NCI-H2227 treated with DMSO at 0.1 percent for 48 hours (cell line): ENCODE data around the gene CSHL1.

Experiments used
- DNase-seq: peaks from one replicate; lab custom pipeline; 2025; lab: John Stamatoyannopoulos, UW

CSHL1 gene

DNA sequence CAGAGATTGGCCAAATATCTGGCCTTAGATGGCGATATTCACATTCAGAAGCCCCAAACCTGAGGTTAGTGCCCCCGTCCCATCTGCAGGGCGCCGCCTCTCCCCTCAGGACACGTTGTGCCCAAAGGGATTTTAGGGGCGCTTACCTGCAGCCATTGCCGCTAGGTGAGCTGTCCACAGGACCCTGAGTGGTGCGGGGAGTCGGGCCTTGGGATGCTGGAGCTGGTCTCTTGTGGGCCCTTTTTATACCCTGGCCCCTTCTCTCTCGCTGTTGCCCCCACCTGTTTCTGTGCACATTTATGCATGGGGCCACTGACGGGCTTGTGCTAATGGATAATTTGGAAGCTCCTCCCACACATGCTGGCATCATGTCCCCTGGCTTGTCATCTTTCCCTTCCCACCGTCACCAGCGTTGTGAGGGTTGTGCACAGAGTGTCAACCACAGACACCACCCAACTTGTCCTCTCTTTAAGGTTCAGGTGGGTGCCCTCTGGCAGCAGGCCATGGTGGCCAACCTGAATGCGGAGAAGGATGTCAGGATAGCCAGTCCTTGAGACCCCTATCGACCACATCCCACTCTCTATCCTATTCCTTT, at the start of gene CSHL1:
CSHL1 (minus strand) TSS at position 218 of the 595 bp plus-strand sequence; CDS start at position 156, 62 bp downstream.
- DNase-seq: no peak

DNA sequence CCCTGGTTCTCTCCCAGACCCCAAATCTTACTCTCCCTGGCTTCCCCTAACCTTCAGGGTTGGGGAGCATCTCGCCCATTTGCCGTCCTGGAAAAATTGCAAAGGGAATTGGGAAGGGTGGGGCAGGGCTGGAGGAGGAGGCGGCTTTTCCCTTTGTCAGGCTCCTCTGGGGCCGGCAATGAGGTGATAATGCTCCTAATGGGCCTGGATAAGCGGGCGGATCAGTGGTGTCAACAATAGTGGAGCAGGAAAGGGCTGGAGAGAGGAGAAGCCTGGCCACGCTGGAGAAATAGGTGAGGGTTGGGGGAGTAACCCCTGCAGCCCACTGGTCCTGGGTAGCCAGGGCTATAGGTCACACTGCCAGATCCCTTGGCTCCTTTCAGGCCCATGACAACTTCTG, 49.4 kb upstream of the CSHL1 start:
- no peak for DNase-seq

DNA sequence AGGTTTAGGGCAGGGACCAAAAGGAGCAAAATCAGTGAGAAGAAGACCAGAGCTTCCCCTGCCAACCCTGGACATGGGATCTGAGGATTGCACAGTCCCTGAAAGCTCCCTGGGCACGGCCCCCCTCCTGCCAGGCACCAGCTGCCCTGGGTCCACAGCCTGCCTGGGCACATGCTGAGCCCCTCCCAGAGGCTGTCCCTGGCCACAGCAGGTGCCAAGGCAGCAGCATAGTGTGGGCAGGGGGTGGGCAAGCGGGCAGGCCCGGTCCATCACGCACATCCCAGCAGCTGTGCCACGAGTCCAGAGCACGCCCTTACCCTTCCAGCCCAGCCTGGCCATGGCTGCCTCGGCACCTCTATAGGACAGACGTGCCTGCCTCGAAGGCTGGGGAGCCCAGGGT, 48.9 kb upstream of the CSHL1 start:
- DNase-seq: no peak

DNA sequence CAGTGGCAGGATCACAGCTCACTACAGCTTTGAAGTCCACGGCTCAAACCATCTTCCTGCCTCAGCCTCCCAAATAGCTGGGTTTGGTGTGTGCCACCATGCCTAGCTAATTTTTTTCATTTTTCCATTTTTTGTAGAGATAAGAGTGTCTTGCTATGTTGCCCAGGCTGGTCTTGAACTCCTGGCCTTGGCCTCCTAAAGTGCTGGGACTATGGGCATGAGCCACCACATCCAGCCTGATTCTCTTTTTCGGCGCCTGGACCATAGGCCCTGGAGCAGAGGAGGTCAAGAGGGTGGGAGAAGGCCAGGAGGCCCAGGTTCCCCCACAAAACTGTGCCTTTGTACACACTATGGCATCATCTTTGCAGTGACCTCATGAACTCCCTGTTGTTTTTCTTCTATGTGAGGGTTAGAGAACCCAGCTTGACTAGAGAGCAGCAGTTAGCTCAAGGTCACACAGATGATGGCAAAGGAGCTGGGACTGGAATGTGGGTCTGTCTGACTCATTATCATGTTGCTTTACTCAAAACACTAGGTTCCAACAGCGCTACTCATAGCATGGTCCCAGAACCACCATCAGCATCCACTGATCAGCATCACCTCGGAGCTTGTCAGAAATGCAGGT, 45.4 kb upstream of the CSHL1 start:
- no peak for DNase-seq

DNA sequence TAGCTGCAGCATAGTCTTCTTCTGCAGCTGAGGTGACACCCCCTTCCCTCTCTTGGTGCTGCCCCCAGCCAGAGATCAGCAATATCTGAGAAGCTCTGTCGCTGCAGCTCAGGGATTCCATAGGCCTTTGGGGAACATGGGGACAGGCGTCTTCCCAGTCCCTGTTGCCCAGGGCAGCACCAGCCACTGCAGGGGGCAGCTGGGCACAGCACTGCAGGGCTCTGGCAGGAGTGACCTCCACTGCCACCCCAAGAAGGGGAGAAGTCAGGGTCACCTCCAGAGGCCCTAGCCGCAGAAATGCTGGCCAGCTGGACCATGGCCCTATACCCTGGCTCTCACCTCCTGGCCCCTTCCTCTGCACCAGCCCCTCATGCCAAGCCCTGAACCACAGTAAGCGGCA, 44.7 kb upstream of the CSHL1 start:
- no peak for DNase-seq

DNA sequence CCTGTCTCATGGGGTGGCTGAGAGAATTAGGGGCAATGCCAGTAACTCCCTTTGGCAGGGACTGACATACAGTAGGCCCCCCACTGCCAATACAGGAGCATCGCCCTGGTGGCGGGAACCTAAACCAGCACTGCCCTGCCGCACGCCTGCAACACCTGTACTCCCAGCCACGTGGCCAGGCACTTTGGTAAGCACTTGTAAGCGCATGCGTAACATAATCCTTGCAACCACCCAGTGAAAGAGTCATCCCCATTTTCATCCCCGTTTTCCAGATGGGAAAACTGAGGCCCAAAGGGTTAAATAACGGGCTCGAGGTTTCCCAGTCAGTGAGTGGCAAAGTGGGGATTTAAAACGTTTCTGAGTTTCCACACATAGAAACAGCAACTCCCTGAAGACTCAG, 44.2 kb upstream of the CSHL1 start:
- no peak for DNase-seq

DNA sequence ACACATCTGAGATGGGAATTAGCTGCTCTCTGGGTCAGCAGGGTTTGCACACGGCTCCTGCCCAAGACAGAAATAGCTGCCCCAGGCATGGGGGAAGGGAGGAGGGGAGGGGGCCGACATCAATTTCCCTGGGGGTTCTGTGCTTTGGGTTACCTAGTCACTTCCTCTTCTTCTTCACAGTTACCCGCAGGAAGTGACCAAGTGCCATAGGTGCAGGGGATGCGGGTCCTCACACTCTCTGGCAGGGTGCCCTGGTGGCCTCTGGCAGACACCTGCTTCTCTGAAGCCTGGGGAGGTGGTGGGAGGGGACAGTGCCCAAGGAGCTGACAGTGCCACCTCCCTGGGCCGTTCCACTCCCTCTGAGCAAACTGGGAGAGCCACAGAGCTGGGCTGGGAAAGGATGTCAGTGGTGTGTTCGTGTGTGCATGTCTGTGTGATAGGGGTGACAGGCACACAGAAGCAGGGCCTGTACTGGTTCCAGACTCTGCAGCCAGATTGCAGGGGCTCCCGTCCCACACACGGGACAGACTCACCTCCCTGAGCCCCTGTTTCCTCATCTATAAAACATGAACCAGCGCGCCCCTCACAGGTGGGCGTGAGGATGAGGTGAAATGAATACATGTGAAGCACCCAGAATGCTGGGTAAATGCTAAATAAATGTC, 43.5 kb upstream of the CSHL1 start:
- DNase-seq: no peak

DNA sequence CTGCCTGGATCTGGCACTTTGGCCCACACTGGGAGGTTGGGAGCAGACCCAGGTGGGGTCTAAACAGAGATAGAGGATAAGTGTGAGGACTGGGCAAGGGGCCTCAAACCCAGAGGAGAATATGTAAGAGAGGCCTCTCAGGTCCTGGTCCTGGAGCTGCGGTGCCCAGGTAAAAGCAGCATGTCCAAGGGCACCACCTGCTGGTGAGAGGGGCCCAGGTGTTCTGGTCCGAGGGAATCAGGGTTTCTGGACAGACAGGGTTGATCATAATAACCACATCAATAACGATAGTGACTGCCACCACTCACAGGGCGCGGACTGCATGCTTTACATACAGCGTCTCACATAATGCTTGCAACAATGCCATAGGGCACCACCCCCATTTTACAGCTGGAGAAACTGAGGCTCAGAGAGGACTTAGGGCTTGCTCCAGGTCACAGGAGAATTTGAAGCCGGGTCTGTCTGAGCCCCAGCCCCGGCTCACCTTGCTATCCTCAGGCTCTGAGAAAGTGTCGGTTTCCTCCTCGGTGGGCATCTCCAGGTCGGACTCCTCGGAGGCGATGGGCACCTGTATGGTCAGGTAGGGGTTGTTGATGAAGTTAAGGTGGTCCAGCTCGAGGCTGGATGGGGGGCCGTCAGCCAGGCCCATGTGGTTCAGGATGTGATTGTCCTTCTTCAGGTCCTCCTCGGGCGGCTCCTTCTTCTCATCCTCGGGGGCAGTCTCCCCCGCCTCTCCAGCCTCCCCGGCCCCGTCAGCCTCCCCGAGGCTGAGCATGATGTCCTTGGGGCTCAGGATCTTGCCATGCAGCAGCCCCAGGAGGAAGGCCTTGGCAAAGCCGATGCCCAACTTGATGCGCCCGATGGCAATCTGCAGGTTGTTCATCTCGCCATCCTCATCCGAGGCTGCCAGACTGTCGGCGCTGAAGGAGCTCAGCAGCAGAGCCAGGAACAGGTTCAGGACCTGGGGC, 40.2 kb upstream of the CSHL1 start:
- DNase-seq: no peak

DNA sequence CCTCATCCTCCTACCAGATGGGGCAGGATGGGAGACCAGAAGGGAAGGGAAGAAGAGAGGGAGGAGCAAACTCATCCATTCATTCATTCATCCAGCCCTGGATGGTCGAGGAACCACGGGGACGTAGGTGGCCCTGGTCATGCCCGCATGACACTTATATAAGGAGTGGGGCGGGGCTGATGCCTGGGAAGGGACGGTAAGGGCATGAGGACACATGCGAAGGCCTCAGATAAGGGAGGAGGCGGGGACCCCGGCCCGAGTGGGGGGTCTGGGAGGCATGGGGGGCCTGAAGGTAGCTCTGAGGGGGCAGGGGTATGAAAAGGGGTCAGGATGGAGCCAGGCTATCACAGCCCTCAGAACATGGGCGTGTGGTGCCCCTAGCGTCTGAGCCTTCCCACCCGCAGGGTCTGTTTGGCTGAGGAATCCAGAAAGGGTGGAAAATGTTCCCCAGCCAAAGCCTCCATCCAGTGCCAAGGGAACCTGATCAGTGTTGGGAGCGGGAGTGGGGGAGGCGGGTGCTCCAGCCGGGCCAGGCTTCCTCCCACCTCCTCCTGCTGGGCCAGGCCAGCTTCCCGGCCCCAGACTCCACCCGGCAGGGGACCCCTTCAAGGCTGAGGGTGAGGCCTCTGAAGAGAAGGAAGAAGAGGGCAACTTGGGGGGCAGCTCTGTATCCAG, 38.7 kb upstream of the CSHL1 start:
- no peak for DNase-seq

DNA sequence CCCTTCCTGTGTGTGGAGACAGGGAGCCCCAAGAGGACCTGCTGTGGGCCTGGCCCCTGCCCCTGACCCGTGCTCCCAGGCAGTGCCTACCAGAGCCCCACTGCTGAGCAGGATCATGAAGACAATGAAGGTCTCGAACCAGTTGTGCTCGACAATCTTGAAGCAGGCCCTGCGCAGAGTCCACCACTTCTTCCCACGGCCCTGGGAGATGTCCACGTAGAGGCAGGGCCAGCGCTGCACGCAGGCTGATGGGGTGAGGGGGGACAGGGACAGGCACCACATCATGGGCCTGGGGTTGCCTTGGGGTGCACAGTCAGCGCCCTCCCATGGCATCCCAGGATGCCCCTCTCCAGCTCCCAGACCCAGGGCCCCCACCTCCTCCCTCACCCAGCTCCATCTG, 37.5 kb upstream of the CSHL1 start:
- no peak for DNase-seq

DNA sequence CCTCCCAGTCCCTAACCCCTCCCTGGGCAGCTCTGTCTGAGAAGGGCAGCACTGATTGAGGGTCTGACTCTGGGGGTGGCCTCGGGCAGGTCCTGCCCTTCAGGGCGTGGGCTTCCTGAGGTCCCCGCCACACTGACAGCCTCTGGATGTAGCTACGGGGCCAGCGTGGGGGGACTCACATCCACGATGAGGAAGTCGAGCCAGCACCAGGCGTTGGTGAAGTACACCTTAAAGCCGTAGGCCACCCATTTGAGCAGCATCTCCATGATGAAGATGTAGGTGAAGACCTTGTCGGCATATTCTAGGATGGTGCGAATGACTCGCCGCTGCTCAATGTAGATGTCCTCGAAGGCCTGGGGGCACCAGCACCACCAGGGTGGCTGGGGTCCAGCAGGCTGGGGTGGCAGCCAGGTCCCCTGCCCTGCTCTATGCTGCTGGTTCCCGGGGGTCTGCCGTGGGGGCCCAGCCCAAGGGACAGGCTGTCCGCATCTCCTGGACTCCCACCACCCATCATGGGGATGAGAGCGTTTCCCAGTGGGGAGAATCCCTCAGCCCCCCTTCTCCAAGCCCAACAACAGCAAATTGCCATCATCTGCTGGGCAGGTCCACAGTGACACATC, 36.8 kb upstream of the CSHL1 start:
- DNase-seq: no peak

DNA sequence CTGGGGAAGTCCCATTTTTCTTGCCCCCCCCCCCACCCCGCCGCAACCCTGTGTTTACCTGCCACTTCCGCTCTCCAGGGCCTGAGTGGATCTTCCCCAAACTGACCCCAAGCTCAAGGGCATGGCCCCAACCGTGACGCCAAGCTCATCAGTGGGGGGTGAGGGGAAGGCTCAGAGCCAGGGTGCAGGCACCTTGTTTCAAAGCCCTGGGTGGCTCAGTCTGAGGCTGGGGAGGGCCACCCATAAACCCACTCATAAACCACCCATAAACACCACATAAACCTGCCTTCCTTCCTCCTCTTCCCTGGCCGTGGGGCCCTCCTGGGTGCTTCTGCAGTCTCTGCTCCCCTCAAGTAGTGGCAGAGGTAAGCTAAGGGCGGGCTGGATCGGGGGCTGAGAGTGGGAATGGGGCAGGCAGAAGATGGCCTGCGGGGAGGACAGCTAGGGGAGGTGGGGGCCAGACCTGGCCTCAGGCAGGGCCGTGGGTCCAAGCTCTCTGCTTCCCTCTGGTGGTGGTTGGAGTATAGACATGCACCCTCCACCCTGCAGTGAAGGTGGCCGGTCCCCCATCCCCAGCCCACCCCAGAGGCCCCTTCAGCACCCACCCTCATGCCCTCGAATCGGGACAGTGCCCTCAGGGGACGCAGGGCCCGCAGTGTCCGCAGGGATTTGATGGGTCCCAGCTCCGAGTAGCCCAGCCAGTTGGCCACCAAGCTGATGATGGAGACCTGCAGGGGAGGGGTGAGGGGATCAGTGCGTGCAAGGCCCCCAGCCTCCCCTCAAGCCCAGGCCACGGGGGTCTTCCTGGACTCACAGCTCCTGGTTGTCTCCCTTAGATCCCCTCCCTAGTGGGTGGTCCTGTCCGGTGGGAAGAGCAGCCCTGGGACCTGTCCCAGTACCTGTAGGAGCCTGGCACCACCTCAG, 35.6 kb upstream of the CSHL1 start:
- peak; percentile 10 for DNase-seq

DNA sequence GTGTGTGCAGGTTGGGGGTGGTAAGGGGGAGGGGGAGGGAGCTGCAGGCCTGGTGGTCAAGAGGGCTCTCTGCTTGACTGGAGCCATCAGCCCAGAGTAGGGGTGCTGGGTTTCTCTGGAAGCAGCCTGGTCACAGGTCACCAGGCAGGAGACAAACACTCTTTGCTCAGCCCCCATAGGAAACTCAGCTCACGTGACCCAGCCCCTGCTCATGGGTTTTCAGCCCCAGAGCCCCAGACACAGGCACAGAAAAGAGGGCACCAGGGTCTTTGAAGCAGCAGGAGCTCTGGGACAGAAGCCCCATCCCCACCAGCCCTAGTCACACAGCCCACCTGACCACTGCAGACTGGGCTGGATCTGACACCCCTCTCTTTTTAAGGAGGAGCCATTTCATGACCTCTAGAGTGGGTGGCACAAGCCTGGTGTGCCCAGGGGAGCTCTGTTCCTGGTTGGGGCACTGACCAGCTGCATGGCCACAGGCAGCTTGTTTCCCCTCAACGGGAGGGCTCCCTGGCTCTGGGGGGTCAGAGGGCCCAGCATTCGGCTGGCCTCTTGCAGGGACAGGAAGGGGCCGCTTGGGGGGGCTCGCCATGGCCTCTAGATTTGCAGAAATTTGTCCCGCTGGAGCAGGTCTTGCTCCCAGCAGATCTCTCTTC, 34.9 kb upstream of the CSHL1 start:
- no peak for DNase-seq

DNA sequence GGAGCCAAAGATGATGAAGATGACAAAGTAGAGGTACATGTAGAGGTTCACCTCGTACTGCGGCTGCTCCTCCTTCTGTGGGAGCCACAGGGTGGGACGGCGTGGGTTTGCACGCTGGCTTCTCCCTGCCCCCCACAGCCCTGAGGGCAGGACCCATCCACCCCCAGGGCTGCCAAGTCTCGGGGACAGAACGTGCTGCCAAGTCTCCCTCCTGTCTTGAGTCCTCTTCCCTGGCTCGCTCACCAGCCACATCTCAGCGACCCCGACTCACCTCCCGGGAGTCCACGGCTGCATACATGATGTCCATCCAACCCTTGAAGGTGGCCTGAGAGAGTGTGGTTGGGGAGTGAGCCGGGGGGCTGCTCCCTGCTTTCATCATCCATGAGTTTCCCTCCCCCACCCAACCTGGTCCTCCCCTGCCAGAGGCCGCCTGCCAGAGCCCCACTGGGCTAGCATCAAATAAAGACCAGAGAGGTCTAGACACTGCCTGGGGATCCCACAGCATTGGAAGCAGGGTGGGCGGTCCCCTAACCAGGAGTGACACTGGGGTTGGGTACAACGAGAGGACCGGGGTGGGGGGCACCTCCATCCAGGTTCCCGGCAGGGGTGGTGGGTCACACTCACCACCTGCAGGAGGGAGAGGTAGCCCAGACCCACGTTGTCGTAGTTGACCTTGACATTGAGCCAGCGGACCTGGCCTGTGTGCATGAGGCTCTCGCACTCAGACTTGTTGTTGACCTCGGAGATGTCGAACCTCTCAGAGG, 33.9 kb upstream of the CSHL1 start:
- DNase-seq: no peak

DNA sequence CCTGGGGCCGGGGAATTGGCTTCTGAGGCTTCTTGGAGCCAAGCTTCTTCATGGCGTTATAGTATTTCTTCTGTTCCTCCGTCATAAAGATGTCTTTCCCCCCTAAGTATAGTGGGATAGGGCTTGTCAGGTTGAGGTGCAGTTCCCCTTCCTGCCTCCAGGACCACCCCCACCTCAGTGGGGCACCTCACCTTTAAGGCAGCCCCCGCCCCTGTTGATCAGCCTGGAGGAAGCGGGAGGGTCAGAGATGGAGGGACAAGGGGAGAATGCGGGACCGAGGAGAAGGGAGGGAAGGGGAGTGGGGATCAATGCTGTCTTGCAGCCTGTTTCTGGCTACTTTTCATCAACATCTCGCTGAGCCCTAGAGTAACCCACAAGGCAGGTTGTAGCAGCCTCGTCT, 32.7 kb upstream of the CSHL1 start:
- no peak for DNase-seq

DNA sequence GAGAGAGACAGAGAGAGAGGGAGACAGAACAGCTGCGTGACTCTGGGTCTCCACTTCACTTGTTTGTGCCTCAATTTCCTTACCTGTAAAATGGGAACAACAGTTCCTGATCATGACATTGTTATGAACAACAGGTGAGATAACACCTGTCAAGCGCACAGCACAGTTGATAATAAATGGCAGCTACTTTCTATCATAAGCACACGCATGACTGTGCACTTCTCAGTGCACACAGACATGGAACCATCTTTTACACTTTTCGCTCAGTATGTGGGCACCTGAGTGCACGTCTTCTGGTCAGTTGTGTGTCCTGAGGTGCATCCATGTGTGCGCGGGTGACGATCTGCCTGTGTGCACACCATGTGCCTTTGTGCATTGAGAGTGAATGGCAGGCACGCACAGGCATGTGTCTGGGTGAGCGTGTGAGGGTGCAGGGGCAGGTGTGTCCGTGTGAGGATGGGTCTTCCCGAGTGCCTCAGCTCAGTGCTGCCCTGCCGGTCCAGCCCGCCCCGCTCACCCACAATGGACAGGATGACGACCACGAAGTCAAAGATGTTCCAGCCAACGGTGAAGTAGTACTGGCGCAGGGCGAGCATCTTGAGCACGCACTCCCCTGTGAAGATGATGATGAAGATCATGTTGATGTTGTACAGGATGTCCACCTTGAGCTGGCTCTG, 31.4 kb upstream of the CSHL1 start:
- DNase-seq: no peak

DNA sequence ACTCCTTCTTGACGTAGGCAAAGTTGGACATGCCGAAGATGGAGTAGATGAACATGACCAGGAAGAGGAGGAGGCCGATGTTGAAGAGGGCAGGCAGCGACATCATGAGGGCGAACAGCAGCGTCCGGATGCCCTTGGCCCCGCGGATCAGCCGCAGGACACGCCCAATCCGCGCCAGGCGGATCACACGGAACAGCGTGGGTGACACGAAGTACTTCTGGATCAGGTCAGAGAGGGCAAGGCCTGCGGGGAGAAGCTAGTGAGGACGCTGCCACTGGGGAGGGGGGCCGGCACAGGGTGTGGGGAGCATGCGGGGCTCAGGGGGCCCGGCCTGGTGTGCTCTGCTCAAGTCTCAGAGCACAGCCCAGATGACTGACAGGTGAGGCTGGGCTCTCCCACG, 30.7 kb upstream of the CSHL1 start:
- DNase-seq: no peak

DNA sequence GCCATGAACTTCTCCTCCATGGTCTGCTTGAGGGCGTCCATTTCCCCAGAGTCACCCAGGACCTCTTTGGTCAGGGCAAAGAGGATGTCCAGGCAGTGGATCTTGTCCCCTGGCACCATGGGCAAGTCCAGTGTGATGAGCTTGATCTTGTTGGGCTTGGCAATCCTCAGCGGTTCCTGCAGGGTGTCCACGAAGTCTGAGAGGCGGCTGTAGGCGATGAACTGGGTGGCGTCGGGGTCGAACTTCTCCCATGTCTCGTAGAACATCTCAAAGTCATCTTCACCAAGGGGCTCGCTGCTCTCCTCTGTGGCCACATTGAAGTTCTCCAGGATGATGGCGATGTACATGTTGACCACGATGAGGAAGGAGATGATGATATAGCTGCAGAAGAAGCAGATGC, 30.1 kb upstream of the CSHL1 start:
- DNase-seq: no peak

DNA sequence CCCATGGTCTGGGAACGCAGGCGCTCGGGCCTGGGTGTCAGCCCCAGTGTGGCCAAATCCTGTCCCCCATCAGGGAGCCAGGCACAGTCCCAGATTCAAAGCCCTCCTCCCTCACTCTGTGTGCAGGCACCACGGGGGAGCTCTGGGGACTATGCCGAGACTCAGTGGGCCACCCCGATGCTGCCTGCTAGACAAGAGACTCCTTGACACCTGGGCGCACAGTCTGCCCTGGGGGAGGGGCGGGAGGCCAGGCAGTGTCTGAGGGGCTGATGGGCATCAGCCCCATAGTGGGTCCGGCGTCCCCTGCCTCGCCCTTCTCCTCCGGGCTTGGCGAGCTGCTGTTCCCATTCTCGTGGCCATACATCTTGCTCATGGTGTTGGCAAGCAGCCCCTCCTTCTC, 29.5 kb upstream of the CSHL1 start:
- no peak for DNase-seq
